ENCODE measurements around the gene MAP3K5.
"Not testable (repeated sequence)": the region's sequence is repeated elsewhere in the genome, so short reads cannot be mapped to it uniquely, and the experiment has no call there.

Gene MAP3K5

GRCh38 chr6:136695412-136695811 is 96.9 kb downstream of the MAP3K5 start:
- H3K9ac ChIP-seq (ENCODE audit: low read length), result peak overlapping the region; percentile 57
- H3K4me1 ChIP-seq (ENCODE audit: control insufficient read depth, insufficient read depth, low read length), result peaks cover 21% of the 10 kb centered on the region
- H3K27me3 ChIP-seq (replicated peaks; ENCODE audit: control insufficient read depth, insufficient read depth, low read length), result no peaks in the 10 kb centered on the region
- no peak for DNase-seq (ENCODE audit: low read depth)
- no peaks in the 10 kb centered on the region for H3K36me3 ChIP-seq (ENCODE audit: control insufficient read depth, insufficient read depth, low read length, severe bottlenecking)
- no peaks in the 10 kb centered on the region for H3K9me3 ChIP-seq (ENCODE audit: control insufficient read depth, low read length)
- H3K4me3 ChIP-seq (ENCODE audit: low read length), result no peak overlapping the region

- H3K36me3 ChIP-seq (ENCODE audit: control insufficient read depth, insufficient read depth, low read length, severe bottlenecking), result no peaks in the 10 kb centered on the region
- no peaks in the 10 kb centered on the region for H3K9me3 ChIP-seq (ENCODE audit: control insufficient read depth, low read length)
- no peak overlapping the region for H3K9ac ChIP-seq (ENCODE audit: low read length)
- H3K4me1 ChIP-seq (ENCODE audit: control insufficient read depth, insufficient read depth, low read length), result peaks cover 21% of the 10 kb centered on the region
- no peak overlapping the region for H3K4me3 ChIP-seq (ENCODE audit: low read length)
- DNase-seq (ENCODE audit: low read depth), result no peak
- H3K27me3 ChIP-seq (replicated peaks; ENCODE audit: control insufficient read depth, insufficient read depth, low read length), result no peaks in the 10 kb centered on the region
These were observed 99.2 kb downstream of the MAP3K5 start for GRCh38 chr6:136693090-136693489.

GRCh38 chr6:136687894-136688293 is 104.4 kb downstream of the MAP3K5 start:
- H3K9me3 ChIP-seq (ENCODE audit: control insufficient read depth, low read length); H3K27me3 ChIP-seq (replicated peaks; ENCODE audit: control insufficient read depth, insufficient read depth, low read length); DNase-seq (ENCODE audit: low read depth); H3K4me3 ChIP-seq (ENCODE audit: low read length); H3K36me3 ChIP-seq (ENCODE audit: control insufficient read depth, insufficient read depth, low read length, severe bottlenecking); H3K9ac ChIP-seq (ENCODE audit: low read length): not testable (repeated sequence)
- peaks cover 19% of the 10 kb centered on the region for H3K4me1 ChIP-seq (ENCODE audit: control insufficient read depth, insufficient read depth, low read length)

- no peaks in the 10 kb centered on the region for H3K9me3 ChIP-seq (ENCODE audit: control insufficient read depth, low read length)
- no peak overlapping the region for H3K9ac ChIP-seq (ENCODE audit: low read length)
- DNase-seq (ENCODE audit: low read depth), result no peak
- no peaks in the 10 kb centered on the region for H3K27me3 ChIP-seq (replicated peaks; ENCODE audit: control insufficient read depth, insufficient read depth, low read length)
- no peak overlapping the region for H3K4me3 ChIP-seq (ENCODE audit: low read length)
- H3K4me1 ChIP-seq (ENCODE audit: control insufficient read depth, insufficient read depth, low read length), result peaks cover 19% of the 10 kb centered on the region
- no peaks in the 10 kb centered on the region for H3K36me3 ChIP-seq (ENCODE audit: control insufficient read depth, insufficient read depth, low read length, severe bottlenecking)
These were observed 106.7 kb downstream of the MAP3K5 start for GRCh38 chr6:136685540-136686108.

GRCh38 chr6:136684466-136684865 is 107.8 kb downstream of the MAP3K5 start:
- peaks cover 19% of the 10 kb centered on the region for H3K4me1 ChIP-seq (ENCODE audit: control insufficient read depth, insufficient read depth, low read length)
- no peaks in the 10 kb centered on the region for H3K27me3 ChIP-seq (replicated peaks; ENCODE audit: control insufficient read depth, insufficient read depth, low read length)
- no peaks in the 10 kb centered on the region for H3K9me3 ChIP-seq (ENCODE audit: control insufficient read depth, low read length)
- DNase-seq (ENCODE audit: low read depth), result no peak
- no peak overlapping the region for H3K9ac ChIP-seq (ENCODE audit: low read length)
- no peak overlapping the region for H3K4me3 ChIP-seq (ENCODE audit: low read length)
- no peaks in the 10 kb centered on the region for H3K36me3 ChIP-seq (ENCODE audit: control insufficient read depth, insufficient read depth, low read length, severe bottlenecking)

GRCh38 chr6:136683209-136683941 is 108.9 kb downstream of the MAP3K5 start:
- no peaks in the 10 kb centered on the region for H3K27me3 ChIP-seq (replicated peaks; ENCODE audit: control insufficient read depth, insufficient read depth, low read length)
- peaks cover 19% of the 10 kb centered on the region for H3K4me1 ChIP-seq (ENCODE audit: control insufficient read depth, insufficient read depth, low read length)
- no peak for DNase-seq (ENCODE audit: low read depth)
- no peak overlapping the region for H3K4me3 ChIP-seq (ENCODE audit: low read length)
- no peaks in the 10 kb centered on the region for H3K9me3 ChIP-seq (ENCODE audit: control insufficient read depth, low read length)
- no peak overlapping the region for H3K9ac ChIP-seq (ENCODE audit: low read length)
- no peaks in the 10 kb centered on the region for H3K36me3 ChIP-seq (ENCODE audit: control insufficient read depth, insufficient read depth, low read length, severe bottlenecking)

GRCh38 chr6:136682292-136682691 is 110.0 kb downstream of the MAP3K5 start:
- H3K36me3 ChIP-seq (ENCODE audit: control insufficient read depth, insufficient read depth, low read length, severe bottlenecking), result no peaks in the 10 kb centered on the region
- H3K4me1 ChIP-seq (ENCODE audit: control insufficient read depth, insufficient read depth, low read length), result peaks cover 19% of the 10 kb centered on the region
- no peak overlapping the region for H3K9ac ChIP-seq (ENCODE audit: low read length)
- no peak for DNase-seq (ENCODE audit: low read depth)
- no peak overlapping the region for H3K4me3 ChIP-seq (ENCODE audit: low read length)
- H3K27me3 ChIP-seq (replicated peaks; ENCODE audit: control insufficient read depth, insufficient read depth, low read length), result no peaks in the 10 kb centered on the region
- H3K9me3 ChIP-seq (ENCODE audit: control insufficient read depth, low read length), result no peaks in the 10 kb centered on the region

- DNase-seq (ENCODE audit: low read depth), result no peak
- no peak overlapping the region for H3K4me3 ChIP-seq (ENCODE audit: low read length)
- H3K27me3 ChIP-seq (replicated peaks; ENCODE audit: control insufficient read depth, insufficient read depth, low read length), result no peaks in the 10 kb centered on the region
- H3K9ac ChIP-seq (ENCODE audit: low read length), result no peak overlapping the region
- peaks cover under 1% of the 10 kb centered on the region for H3K4me1 ChIP-seq (ENCODE audit: control insufficient read depth, insufficient read depth, low read length)
- no peaks in the 10 kb centered on the region for H3K9me3 ChIP-seq (ENCODE audit: control insufficient read depth, low read length)
- no peaks in the 10 kb centered on the region for H3K36me3 ChIP-seq (ENCODE audit: control insufficient read depth, insufficient read depth, low read length, severe bottlenecking)
These were observed 114.5 kb downstream of the MAP3K5 start for GRCh38 chr6:136677822-136678221.

- Histone ChIP-seq H3K4me3 (ENCODE audit: low read length) (no peak overlapping the region), H3K4me1 (ENCODE audit: control insufficient read depth, insufficient read depth, low read length) (no peaks in the 10 kb centered on the region), H3K36me3 (ENCODE audit: control insufficient read depth, insufficient read depth, low read length, severe bottlenecking) (no peaks in the 10 kb centered on the region), H3K9me3 (ENCODE audit: control insufficient read depth, low read length) (no peaks in the 10 kb centered on the region), H3K9ac (ENCODE audit: low read length) (no peak overlapping the region), H3K27me3 (replicated peaks; ENCODE audit: control insufficient read depth, insufficient read depth, low read length) (no peaks in the 10 kb centered on the region)
- DNase-seq (ENCODE audit: low read depth), result no peak
These were observed 114.9 kb downstream of the MAP3K5 start for GRCh38 chr6:136677344-136677743.

GRCh38 chr6:136676075-136676474 is 116.2 kb downstream of the MAP3K5 start:
- no peaks in the 10 kb centered on the region for H3K9me3 ChIP-seq (ENCODE audit: control insufficient read depth, low read length)
- no peak overlapping the region for H3K9ac ChIP-seq (ENCODE audit: low read length)
- no peaks in the 10 kb centered on the region for H3K36me3 ChIP-seq (ENCODE audit: control insufficient read depth, insufficient read depth, low read length, severe bottlenecking)
- no peak overlapping the region for H3K4me3 ChIP-seq (ENCODE audit: low read length)
- no peaks in the 10 kb centered on the region for H3K4me1 ChIP-seq (ENCODE audit: control insufficient read depth, insufficient read depth, low read length)
- no peaks in the 10 kb centered on the region for H3K27me3 ChIP-seq (replicated peaks; ENCODE audit: control insufficient read depth, insufficient read depth, low read length)
- DNase-seq (ENCODE audit: low read depth), result no peak

GRCh38 chr6:136673571-136673970 is 118.7 kb downstream of the MAP3K5 start:
- DNase-seq (ENCODE audit: low read depth), result no peak
- Histone ChIP-seq H3K27me3 (replicated peaks; ENCODE audit: control insufficient read depth, insufficient read depth, low read length) (no peaks in the 10 kb centered on the region), H3K4me3 (ENCODE audit: low read length) (no peak overlapping the region), H3K4me1 (ENCODE audit: control insufficient read depth, insufficient read depth, low read length) (peaks cover 15% of the 10 kb centered on the region), H3K9me3 (ENCODE audit: control insufficient read depth, low read length) (no peaks in the 10 kb centered on the region), H3K36me3 (ENCODE audit: control insufficient read depth, insufficient read depth, low read length, severe bottlenecking) (no peaks in the 10 kb centered on the region), H3K9ac (ENCODE audit: low read length) (no peak overlapping the region)

- Histone ChIP-seq H3K4me3 (ENCODE audit: low read length) (no peak overlapping the region), H3K27me3 (replicated peaks; ENCODE audit: control insufficient read depth, insufficient read depth, low read length) (no peaks in the 10 kb centered on the region), H3K4me1 (ENCODE audit: control insufficient read depth, insufficient read depth, low read length) (peaks cover 17% of the 10 kb centered on the region), H3K9ac (ENCODE audit: low read length) (no peak overlapping the region), H3K36me3 (ENCODE audit: control insufficient read depth, insufficient read depth, low read length, severe bottlenecking) (no peaks in the 10 kb centered on the region), H3K9me3 (ENCODE audit: control insufficient read depth, low read length) (no peaks in the 10 kb centered on the region)
- DNase-seq (ENCODE audit: low read depth), result no peak
These were observed 120.1 kb downstream of the MAP3K5 start for GRCh38 chr6:136672144-136672543.

Data from adipocyte (in vitro differentiated cells).